Measurements from ENCODE around the gene NPAS3. TPM values are rescaled to one million over a fixed set of nuclear protein-coding genes. Genes with fewer than 3 reads are reported as not detected.

NPAS3 gene
- total RNA-seq, 2 experiments from 2014 or later, result not detected

GRCh38 chr14:33432407-33433023, 493.8 kb downstream of the NPAS3 start:
- ChIA-PET POLR2A (no interaction called here), CTCF (no interaction called here)
- ATAC-seq, result no peak
- peaks cover 8% of the 10 kb centered on the region for H3K4me1 Mint-ChIP-seq (ENCODE audit: low read depth)
- no peaks in the 10 kb centered on the region for H3K27me3 Mint-ChIP-seq (ENCODE audit: low read depth)
- H3K9me3 Mint-ChIP-seq (ENCODE audit: insufficient read depth), result no peaks in the 10 kb centered on the region
- H3K36me3 Mint-ChIP-seq (ENCODE audit: low read depth), result no peaks in the 10 kb centered on the region
- H3K27ac Mint-ChIP-seq, result no peak overlapping the region
- peak; percentile 23 for DNase-seq
- H3K4me3 Mint-ChIP-seq, result no peak overlapping the region

DNA sequence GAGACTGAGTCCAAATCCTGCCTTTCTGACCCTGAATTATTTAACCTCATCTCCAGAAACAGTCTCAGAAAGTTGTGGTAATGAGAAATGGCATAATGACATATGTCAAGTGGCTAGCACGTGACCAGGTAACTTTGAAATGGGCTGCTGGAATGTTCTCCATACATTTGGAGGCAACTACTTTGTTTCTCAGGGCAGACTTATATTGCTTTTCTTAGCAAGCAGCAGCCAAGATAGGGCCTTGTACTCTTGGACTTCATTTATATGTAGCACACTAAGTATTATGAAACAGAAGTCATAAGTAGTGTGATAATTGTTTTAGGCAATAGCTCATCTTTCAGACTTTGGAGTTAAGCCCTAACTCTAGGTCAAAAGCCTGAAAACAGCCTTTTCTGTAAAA, 494.7 kb downstream of the NPAS3 start:
- Mint-ChIP-seq H3K27me3 (ENCODE audit: low read depth) (no peaks in the 10 kb centered on the region), H3K27ac (no peak overlapping the region), H3K36me3 (ENCODE audit: low read depth) (no peaks in the 10 kb centered on the region), H3K9me3 (ENCODE audit: insufficient read depth) (no peaks in the 10 kb centered on the region), H3K4me3 (no peak overlapping the region), H3K4me1 (ENCODE audit: low read depth) (peaks cover 8% of the 10 kb centered on the region)
- DNase-seq (no peak), ATAC-seq (no peak)
- ChIA-PET CTCF (no interaction called here), POLR2A (no interaction called here)

DNA sequence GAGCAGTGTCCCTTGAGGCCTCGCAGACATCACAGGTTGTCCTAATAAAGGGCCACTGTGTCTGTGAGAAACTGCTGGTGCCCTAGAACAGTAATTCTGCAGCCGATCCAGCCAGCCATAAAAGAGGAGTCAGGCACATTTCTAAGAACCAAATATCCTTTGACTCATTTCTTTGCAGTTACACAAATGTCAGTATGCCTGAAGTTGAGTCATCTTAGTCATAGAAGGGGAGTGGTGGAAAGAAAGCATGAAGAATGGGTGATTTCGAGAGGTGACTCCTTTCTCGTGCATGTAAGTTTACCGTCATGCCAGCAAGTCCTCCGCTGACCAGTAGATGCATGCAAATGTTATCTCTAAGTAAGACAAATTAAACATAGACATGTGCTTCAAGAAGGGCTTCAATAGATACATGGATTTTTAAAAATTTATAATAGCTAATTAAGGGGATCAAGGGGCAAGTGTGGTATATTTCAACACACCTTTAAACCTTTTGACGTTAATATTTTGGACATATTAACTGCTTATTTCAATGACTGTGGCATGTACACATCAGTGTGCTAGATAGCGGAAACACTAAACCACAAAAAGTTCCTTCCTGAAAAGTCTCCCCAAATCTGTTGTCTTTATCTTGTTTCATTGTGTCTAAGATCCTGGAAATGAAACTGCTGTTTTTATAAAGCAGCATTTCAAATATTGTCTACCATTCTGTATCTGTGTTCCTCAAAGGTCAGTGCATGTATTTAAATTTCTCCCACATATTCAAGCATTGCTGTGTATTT, 497.4 kb downstream of the NPAS3 start:
- ATAC-seq, result no peak
- Mint-ChIP-seq H3K27ac (no peak overlapping the region), H3K36me3 (ENCODE audit: low read depth) (no peaks in the 10 kb centered on the region), H3K27me3 (ENCODE audit: low read depth) (no peaks in the 10 kb centered on the region), H3K4me3 (no peak overlapping the region), H3K4me1 (ENCODE audit: low read depth) (peaks cover 8% of the 10 kb centered on the region), H3K9me3 (ENCODE audit: insufficient read depth) (no peaks in the 10 kb centered on the region)
- no peak for DNase-seq
- ChIA-PET CTCF (no interaction called here), POLR2A (no interaction called here)

DNA sequence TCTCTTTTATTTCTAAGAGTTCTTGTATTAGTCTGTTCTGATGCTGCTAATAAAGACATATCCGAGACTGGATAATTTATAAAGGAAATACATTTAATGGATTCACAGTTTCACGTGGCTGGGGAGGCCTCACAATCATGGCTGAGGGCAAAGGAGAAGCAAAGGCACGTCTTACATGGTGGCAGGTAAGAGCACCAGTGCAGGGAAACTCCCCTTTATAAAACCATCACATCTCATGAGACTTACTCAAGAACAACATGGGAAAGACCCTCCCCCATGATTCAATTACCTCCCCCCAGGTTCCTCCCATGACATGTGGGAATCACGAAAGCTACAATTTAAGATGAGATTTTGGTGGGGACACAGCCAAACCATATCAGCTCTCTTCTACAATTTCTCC, 503.0 kb downstream of the NPAS3 start:
- Mint-ChIP-seq H3K4me3 (no peak overlapping the region), H3K36me3 (ENCODE audit: low read depth) (no peaks in the 10 kb centered on the region), H3K4me1 (ENCODE audit: low read depth) (no peaks in the 10 kb centered on the region), H3K27me3 (ENCODE audit: low read depth) (no peaks in the 10 kb centered on the region), H3K27ac (no peak overlapping the region), H3K9me3 (ENCODE audit: insufficient read depth) (peaks cover 7% of the 10 kb centered on the region)
- DNase-seq (no peak), ATAC-seq (no peak)
- ChIA-PET CTCF (no interaction called here), POLR2A (no interaction called here)

DNA sequence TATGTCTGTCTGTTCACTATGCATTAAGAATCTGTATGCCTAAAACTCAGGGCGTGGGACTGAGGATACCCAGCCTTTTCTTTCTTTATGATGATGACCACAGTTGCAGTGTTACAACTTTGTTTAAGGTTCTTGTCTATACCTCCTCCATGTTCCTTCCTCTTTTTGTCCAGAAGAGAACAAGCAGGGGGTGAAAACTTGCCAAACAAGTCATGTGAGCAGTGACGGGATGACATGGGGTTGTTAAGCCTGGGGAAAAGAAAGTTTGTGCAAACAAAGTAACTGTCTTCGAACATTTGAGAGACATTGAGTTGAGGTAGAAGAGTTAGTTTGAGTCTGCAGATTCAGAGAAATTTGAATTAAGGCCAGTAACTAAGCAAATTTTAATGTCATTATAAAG, 505.5 kb downstream of the NPAS3 start:
- ChIA-PET CTCF (no interaction called here), POLR2A (no interaction called here)
- H3K36me3 Mint-ChIP-seq (ENCODE audit: low read depth), result no peaks in the 10 kb centered on the region
- H3K27me3 Mint-ChIP-seq (ENCODE audit: low read depth), result no peaks in the 10 kb centered on the region
- ATAC-seq (no peak), DNase-seq (no peak)
- H3K27ac Mint-ChIP-seq, result no peak overlapping the region
- H3K9me3 Mint-ChIP-seq (ENCODE audit: insufficient read depth), result peaks cover 7% of the 10 kb centered on the region
- no peak overlapping the region for H3K4me3 Mint-ChIP-seq
- H3K4me1 Mint-ChIP-seq (ENCODE audit: low read depth), result no peaks in the 10 kb centered on the region

DNA sequence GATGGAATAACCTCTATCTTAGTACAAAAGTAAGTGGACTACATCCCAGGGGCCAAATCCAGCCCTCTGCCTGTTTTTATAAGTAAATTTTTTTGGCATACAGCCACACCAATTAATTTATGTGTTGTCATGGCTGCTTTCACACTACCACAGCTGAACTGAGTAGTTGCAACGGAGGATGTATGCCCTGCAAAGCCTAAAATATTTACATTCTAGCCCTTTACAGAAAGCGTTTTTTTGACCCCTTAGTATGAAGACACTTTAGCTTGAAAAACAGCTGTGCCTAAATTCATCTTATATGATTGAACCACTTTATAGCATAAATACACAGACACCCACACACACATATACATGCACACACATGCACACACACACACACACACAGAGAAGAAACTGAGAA, 510.6 kb downstream of the NPAS3 start:
- no peak overlapping the region for H3K27ac Mint-ChIP-seq
- H3K36me3 Mint-ChIP-seq (ENCODE audit: low read depth), result no peaks in the 10 kb centered on the region
- ChIA-PET POLR2A (no interaction called here), CTCF (no interaction called here)
- no peaks in the 10 kb centered on the region for H3K9me3 Mint-ChIP-seq (ENCODE audit: insufficient read depth)
- DNase-seq (no peak), ATAC-seq (no peak)
- H3K4me1 Mint-ChIP-seq (ENCODE audit: low read depth), result peaks cover under 1% of the 10 kb centered on the region
- no peak overlapping the region for H3K4me3 Mint-ChIP-seq
- H3K27me3 Mint-ChIP-seq (ENCODE audit: low read depth), result no peaks in the 10 kb centered on the region

DNA sequence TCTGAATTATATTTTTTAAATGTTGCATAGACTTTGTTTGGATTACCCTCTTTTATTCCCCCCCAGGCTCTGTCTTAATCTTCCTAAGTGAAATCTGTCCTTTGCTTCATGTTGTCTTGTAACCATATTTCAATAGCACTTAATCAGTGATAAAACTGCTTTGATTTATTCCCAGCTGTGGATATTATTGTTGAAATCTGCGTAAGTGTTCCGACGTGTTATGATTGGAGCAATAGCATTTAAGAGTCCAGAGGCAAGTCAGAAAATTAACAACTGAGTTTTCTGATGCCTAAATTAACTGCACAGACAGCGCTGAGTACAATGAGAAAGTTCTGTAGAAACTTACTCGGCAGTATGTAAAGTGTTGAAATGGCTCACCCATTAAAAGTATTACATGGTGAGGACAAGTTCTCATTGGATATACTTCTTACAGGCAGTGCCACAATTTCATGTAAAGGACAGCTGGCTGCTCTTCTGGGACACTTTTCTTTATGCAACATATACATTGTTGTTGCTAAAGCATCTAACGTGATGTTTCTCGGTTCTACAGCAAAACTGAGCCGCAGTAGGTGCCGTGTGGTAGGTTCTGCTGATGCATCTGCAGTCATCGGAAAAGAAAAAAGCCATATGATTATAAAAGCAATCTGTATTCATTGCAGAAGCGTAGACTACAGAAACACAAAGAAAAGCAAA, 511.2 kb downstream of the NPAS3 start:
- POLR2A ChIA-PET, result no interaction called here
- DNase-seq, result no peak
- CTCF ChIA-PET, result no interaction called here
- no peak for ATAC-seq
- Mint-ChIP-seq H3K27ac (no peak overlapping the region), H3K4me1 (ENCODE audit: low read depth) (peaks cover 2% of the 10 kb centered on the region), H3K27me3 (ENCODE audit: low read depth) (no peaks in the 10 kb centered on the region), H3K4me3 (no peak overlapping the region), H3K9me3 (ENCODE audit: insufficient read depth) (no peaks in the 10 kb centered on the region), H3K36me3 (ENCODE audit: low read depth) (no peaks in the 10 kb centered on the region)

- DNase-seq (no peak), ATAC-seq (no peak)
- Mint-ChIP-seq H3K27me3 (ENCODE audit: low read depth) (no peaks in the 10 kb centered on the region), H3K9me3 (ENCODE audit: insufficient read depth) (no peaks in the 10 kb centered on the region), H3K27ac (no peak overlapping the region), H3K4me3 (no peak overlapping the region), H3K4me1 (ENCODE audit: low read depth) (peaks cover 2% of the 10 kb centered on the region), H3K36me3 (ENCODE audit: low read depth) (no peaks in the 10 kb centered on the region)
- CTCF ChIA-PET, result interaction anchor here (1.3 kb wide), 1 partner anchor 33 kb away, joined by 3 read pairs; no protein-coding TSS in a partner anchor
- POLR2A ChIA-PET, result no interaction called here
Measured at GRCh38 chr14:33450416-33450815, 511.7 kb downstream of the NPAS3 start.

GRCh38 chr14:33451211-33451610, 512.5 kb downstream of the NPAS3 start:
- ATAC-seq (no peak), DNase-seq (no peak)
- H3K4me3 Mint-ChIP-seq, result no peak overlapping the region
- peaks cover 2% of the 10 kb centered on the region for H3K4me1 Mint-ChIP-seq (ENCODE audit: low read depth)
- H3K36me3 Mint-ChIP-seq (ENCODE audit: low read depth), result no peaks in the 10 kb centered on the region
- no peak overlapping the region for H3K27ac Mint-ChIP-seq
- ChIA-PET CTCF (interaction anchor here (1.3 kb wide), 1 partner anchor 32 kb away, joined by 3 read pairs; no protein-coding TSS in a partner anchor), POLR2A (no interaction called here)
- H3K9me3 Mint-ChIP-seq (ENCODE audit: insufficient read depth), result no peaks in the 10 kb centered on the region
- no peaks in the 10 kb centered on the region for H3K27me3 Mint-ChIP-seq (ENCODE audit: low read depth)

- Mint-ChIP-seq H3K27ac (no peak overlapping the region), H3K9me3 (ENCODE audit: insufficient read depth) (no peaks in the 10 kb centered on the region), H3K27me3 (ENCODE audit: low read depth) (no peaks in the 10 kb centered on the region), H3K36me3 (ENCODE audit: low read depth) (no peaks in the 10 kb centered on the region), H3K4me3 (no peak overlapping the region), H3K4me1 (ENCODE audit: low read depth) (peaks cover 2% of the 10 kb centered on the region)
- ATAC-seq (no peak), DNase-seq (no peak)
- ChIA-PET POLR2A (no interaction called here), CTCF (no interaction called here)
Measured at GRCh38 chr14:33452995-33453394, 514.3 kb downstream of the NPAS3 start.

GRCh38 chr14:33454022-33454595, 515.4 kb downstream of the NPAS3 start:
- Mint-ChIP-seq H3K4me3 (no peak overlapping the region), H3K4me1 (ENCODE audit: low read depth) (peaks cover 2% of the 10 kb centered on the region), H3K9me3 (ENCODE audit: insufficient read depth) (no peaks in the 10 kb centered on the region), H3K36me3 (ENCODE audit: low read depth) (no peaks in the 10 kb centered on the region), H3K27ac (no peak overlapping the region), H3K27me3 (ENCODE audit: low read depth) (no peaks in the 10 kb centered on the region)
- no peak for DNase-seq
- ATAC-seq, result no peak
- POLR2A ChIA-PET, result no interaction called here
- CTCF ChIA-PET, result no interaction called here

DNA sequence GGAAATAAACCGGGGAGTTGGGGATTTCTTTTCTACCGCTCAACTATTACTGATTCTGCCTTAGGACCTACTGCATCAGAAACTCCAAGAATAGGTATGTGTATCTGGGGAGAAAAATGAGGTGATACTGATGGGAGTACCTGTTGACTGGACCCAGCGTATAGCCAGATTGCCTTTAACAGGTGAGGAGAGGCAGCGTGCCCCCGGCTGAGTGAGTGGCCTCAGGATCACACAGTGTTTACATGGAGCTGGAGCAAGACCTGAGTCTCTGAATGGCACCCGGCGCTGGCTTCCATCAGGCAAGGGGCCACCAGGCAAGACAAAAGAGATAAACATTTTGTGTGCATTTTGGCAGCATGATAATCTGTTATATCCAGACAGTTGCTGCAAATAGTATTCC, 516.0 kb downstream of the NPAS3 start:
- Mint-ChIP-seq H3K4me3 (no peak overlapping the region), H3K27ac (no peak overlapping the region), H3K36me3 (ENCODE audit: low read depth) (no peaks in the 10 kb centered on the region), H3K9me3 (ENCODE audit: insufficient read depth) (no peaks in the 10 kb centered on the region), H3K4me1 (ENCODE audit: low read depth) (peaks cover 2% of the 10 kb centered on the region), H3K27me3 (ENCODE audit: low read depth) (no peaks in the 10 kb centered on the region)
- DNase-seq (no peak), ATAC-seq (no peak)
- ChIA-PET CTCF (no interaction called here), POLR2A (no interaction called here)

All from activated CD8-positive, alpha-beta T cell treated with anti-CD3 and anti-CD28 coated beads, Interleukin-2, amount 10 ng/mL, durations not matched to agents 7 days and 5 days (primary cell).